ENCODE results near the gene CORO2B.
"Not testable (repeated sequence)": the region's sequence is repeated elsewhere in the genome, so short reads cannot be mapped to it uniquely, and the experiment has no call there.

Gene CORO2B

DNA sequence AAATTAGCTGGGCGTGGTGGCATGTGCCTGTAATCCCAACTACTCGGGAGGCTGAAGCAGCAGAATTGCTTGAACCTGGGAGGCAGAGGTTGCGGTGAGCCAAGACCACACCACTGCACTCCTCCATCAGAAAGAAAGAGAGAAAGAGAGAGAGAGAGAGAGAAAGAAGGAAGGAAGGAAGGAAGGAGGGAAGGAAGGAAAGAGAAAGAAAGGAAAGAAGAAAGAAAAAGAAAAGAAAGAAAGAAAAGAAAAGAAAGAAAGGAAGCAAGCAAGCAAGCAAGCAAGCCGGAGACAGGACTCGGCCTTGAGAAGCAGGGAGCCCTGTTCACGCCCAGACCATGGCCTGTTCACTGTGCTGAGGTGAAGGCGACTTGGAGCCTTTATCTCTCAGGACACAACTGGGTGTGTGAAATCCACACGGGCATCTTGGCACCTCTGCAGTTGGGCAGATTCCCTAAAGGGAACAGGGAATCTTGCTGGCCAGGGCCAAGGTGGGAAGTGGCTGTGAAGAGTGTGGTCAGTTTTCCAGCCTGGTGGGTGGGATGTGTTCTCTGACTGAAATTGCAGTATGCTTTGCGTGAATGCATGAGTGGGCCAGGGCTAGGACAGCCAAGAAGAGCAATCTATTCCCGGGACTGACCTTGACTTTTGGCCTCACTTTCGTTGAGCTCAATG lies 90.3 kb downstream of the CORO2B start:
- no peak for DNase-seq (ENCODE audit: low read depth in 2 of 2)

DNA sequence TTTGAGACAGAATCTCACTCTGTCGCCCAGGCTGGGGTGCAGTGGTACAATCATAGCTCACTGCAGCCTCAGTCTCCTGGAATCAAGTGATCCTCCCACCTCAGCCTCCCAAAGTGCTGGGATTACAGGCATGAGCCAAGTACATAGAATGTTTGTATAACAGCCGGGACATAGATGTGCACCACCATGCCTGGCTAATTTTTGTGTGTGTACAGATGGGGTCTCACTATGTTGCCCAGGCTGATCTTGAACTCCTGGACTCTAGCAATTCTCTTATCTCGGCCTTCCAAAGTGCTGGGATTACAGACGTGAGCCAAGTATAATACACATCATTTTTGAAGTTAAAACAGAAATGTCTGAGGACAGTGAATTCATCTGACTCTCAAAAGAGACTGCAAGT lies 93.5 kb downstream of the CORO2B start:
- DNase-seq (ENCODE audit: low read depth in 2 of 2) = no peak

- DNase-seq (ENCODE audit: low read depth in 2 of 2) = no peak
These were observed 94.0 kb downstream of the CORO2B start for GRCh38 chr15:68672781-68673205.

- DNase-seq (ENCODE audit: low read depth in 2 of 2) = no peak
These were observed 96.2 kb downstream of the CORO2B start for GRCh38 chr15:68674975-68675374.

DNA sequence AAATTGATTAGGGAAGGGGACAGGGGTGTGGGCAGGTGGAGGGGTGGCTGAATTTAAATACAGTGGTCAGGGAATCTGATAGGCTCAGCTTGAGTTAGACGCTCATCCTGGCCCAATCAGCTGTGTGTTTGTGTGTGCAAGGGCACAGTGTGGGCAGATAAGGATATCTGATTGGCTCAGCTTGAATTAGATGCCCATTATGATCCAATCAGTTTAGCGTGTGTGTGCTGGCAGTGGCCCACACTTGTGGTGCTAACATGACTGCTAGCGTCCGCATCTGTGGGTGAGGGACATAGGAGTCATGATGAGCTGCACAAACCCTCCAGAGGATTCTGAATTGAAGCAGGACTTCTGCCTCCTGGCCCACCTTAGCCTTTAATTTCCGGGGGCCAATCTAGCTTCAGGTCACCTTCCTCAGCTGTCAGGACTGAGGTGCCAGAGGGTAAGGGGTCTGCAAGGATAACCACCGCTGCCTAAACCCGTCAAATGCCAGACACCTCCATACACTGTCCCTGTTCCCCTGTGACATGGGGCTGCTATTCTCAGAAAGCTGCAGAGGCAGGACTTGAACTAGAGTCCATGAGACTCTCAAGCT lies 97.3 kb downstream of the CORO2B start:
- DNase-seq (ENCODE audit: low read depth in 2 of 2) = no peak

- no peak for DNase-seq (ENCODE audit: low read depth in 2 of 2)
These were observed 98.1 kb downstream of the CORO2B start for GRCh38 chr15:68676926-68677325.

DNA sequence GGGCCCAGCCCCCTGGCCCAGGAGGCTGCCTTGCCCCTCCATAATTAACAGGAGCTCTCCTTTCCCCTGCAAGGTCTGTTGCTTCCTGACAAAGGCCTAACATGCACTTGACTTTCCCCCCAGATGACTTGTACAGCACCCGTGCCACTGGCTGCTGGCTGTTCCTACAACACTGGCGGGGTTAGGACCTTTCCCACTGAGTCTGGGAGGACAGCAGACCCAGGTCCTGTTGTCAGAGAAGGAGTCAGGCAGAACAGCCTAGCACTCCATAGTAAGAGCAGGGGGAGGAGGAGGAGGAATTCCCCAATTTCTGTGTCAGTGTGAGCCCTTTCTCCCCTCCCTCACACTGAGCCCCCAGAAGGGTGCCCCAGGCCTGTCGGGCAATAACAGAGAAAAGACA lies 99.2 kb downstream of the CORO2B start:
- no peak for DNase-seq (ENCODE audit: low read depth in 2 of 2)

DNA sequence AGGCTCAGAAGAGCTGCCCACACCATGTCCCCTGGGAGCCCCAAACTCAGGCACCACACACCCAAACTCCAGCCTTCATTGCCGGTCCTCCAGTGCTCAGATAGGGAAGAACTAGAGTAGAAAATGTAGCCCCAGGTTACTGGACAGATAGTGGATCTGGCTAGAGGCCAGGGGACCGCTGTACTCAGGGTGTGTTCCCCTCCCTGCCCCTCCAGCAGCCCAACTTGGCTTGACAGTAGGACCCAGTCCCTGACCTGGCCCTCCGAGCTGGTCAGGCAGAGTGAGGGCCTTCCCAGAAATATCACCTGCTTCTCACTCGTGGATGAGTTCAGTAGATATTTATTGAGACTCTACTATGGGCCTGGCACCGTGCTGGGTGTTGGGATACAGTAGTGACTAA lies 100.0 kb downstream of the CORO2B start:
- no peak for DNase-seq (ENCODE audit: low read depth in 2 of 2)

- DNase-seq (ENCODE audit: low read depth in 2 of 2) = no peak
These were observed 100.4 kb downstream of the CORO2B start for GRCh38 chr15:68679161-68679560.

DNA sequence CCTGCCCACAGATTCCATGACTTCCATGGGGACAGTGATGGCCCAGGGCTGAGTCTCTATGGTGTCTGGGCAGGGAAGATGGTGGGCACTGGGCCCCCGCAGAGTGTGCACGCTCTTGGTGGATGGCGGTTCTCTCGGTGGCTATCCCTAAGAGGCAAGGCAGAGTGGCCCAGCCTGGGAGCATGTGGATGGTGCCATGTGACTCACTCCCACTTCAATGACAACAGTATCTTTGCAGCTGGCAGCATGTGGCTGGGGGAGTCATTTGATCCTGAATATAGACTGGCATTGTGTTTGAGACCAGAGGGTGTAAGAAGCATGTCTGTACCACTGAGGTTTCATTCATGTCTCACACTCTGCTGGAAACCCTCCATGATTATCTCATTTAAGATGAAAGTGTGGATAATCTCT lies 101.2 kb downstream of the CORO2B start:
- no peak for DNase-seq (ENCODE audit: low read depth in 2 of 2)

DNA sequence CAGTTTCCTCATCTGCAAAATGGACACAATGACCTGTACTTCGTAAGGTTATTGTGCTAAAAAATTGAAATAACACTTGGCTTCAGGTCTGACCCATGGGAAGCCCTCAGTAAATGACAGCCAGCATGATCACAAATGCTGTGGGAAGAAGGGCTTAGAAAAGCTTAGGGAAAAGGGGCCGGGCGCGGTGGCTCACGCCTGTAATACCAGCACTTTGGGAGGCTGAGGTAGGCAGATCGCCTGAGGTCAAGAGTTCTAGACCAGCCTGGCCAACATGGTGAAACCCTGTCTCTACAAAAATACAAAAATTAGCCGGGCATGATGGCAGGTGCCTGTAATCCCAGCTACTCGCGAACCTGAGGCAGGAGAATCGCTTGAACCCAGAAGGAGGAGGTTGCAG lies 102.0 kb downstream of the CORO2B start:
- DNase-seq (ENCODE audit: low read depth in 2 of 2) = not testable (repeated sequence)

- no peak for DNase-seq (ENCODE audit: low read depth in 2 of 2)
These were observed 103.0 kb downstream of the CORO2B start for GRCh38 chr15:68681836-68682235.

GRCh38 chr15:68682330-68682729 lies 103.5 kb downstream of the CORO2B start:
- no peak for DNase-seq (ENCODE audit: low read depth in 2 of 2)

DNA sequence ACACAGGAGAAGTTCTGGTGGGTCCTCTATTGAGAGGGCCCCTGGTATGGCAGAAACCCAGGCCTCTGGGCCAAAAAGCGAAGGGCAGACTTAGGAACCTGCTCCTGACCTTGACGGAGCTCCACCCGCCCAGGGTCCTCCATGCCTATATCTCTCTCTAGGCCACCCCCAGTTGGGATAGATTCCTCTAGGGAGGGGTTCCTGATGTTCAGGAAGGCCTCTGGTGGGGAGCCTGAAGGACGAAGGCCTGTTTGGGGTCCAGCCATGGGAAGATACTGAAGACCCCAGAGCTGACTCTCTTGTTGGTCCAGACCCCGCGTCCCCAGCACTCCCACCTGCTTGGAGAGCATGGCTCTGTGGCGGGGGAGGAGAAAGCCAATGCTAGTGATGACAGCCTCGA lies 104.2 kb downstream of the CORO2B start:
- no peak for DNase-seq (ENCODE audit: low read depth in 2 of 2)

- DNase-seq (ENCODE audit: low read depth in 2 of 2) = no peak
These were observed 104.8 kb downstream of the CORO2B start for GRCh38 chr15:68683551-68683950.

- DNase-seq (ENCODE audit: low read depth in 2 of 2) = no peak
These were observed 105.7 kb downstream of the CORO2B start for GRCh38 chr15:68684476-68684875.

DNA sequence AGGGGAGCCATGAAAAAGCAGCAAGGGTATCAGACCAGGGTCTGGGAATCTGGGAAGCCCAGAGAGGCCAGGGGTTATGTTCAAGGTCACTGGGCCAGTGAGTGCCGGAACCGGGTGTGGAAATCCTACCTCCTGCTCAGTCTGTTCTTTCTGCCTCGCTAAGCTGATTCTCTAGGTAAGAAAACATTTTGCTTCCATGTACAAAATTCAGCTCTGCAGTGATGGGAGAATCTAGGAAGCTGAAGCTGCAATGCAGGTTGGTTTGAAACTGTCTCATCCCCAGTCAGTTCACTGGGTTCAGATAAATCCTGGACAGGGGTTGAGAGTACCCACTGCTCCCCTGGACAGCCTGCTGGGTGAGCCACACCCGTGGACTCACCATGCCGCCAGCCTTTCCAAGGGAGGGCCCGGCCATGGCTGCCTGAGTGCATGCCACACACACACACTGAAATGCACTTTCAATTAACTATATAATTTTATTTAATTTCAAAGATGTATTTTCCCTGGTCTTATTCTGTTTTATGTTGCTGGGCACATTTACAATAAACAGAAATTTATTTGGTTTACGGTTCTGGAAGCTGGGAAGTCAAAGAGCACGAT lies 108.4 kb downstream of the CORO2B start:
- DNase-seq (ENCODE audit: low read depth in 2 of 2) = no peak

GRCh38 chr15:68691705-68692104 lies 112.9 kb downstream of the CORO2B start:
- DNase-seq (ENCODE audit: low read depth in 2 of 2) = no peak

- no peak for DNase-seq (ENCODE audit: low read depth in 2 of 2)
These were observed 114.3 kb downstream of the CORO2B start for GRCh38 chr15:68693071-68693470.

DNA sequence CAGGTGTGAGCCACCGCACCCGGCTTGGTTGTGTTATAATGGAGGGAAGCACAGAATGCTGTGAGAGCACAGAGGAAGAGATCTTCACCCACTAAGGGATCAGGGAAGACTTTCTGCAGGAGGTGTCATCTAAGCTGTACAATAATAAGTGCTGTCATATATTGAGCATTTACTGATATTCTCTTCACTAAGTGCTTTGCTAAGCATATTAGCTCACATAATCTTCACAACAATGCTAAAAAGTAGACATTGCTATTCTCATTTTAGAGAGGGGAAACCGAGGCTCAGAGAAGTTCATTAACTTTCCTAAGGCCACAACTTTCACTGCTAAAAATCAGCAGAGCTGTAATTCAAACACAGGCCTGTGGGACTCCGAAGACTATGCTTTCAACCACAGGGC lies 115.3 kb downstream of the CORO2B start:
- DNase-seq (ENCODE audit: low read depth in 2 of 2) = no peak

DNA sequence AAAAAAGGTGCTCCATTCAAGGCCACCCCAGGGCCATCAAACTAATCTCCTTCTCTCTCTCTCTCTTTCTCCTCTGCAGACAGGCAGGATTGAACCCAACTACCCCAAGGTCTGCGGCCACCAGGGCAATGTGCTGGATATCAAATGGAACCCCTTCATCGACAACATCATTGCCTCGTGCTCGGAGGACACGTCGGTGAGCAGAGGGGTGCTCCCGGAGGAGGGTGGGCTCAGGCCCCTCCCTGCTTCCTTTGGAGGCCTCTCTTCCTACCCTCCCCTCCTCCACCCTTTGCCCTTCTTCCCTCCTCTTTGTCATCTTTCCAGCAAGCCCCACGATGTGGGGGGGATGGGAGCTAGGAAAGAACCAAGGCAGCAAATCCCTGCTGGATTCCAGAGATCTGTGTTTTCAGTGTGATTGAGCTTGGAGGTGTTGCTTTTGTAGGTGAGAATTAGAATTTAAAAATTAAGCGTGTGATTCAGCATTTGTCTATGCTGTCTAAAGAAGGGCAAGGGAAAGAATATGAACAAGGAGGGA lies 116.3 kb downstream of the CORO2B start:
- DNase-seq (ENCODE audit: low read depth in 2 of 2) = no peak

GRCh38 chr15:68696414-68697363 lies 117.9 kb downstream of the CORO2B start:
- no peak for DNase-seq (ENCODE audit: low read depth in 2 of 2)

Measured in activated CD8-positive, alpha-beta memory T cell treated with anti-CD3 and anti-CD28 coated beads for 4 hours (primary cell).